HTR-8/SVneo (cell line): Measurements from ENCODE around the gene TBX2.
A peak's percentile ranks its signal among the peaks of the same experiment; 100 is the strongest.

Source experiments
- DNase-seq: peaks from one replicate; pipeline ENCODE4 v3.0.0; 2011; ENCODE audit warnings: low spot score, mixed read lengths; ENCODE audit not compliant: insufficient read length
- FAIRE-seq: peaks from 2 replicates; lab custom pipeline; 2011; peaks lifted over from hg19 to GRCh38; lab: Jason Lieb, UNC

The TBX2 gene

DNA sequence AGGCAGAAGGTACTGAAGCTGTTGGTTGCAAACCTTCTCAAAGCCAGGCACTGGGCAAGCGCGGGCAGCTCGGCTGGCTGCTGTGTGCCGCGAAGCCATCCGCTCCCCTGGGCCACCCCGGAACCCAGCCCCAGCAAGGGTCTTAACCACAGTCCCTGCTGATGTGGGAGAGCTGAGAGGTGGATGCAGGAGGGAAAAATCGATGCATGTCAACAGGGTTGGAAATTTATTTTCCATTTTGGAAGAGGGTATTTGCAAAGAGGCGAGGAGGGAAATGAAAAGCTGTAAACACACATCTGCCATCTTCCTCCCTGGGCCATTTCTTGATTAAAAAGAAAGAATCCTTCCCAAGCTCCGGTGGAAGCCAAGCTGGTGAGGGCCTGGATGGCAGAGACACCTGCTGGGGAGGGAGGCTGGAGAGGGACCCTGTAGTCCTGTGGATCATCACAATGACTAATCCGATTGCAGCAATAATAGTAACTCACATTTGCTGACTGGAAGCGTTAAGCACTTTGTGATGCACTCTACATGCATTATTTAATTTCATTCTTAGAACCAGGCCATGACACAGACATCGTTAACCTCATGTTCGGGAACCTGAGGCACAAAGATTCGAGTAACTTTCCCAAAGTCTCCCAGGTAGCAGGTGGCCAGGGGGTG lies 13.9 kb upstream of the TBX2 start:
- FAIRE-seq = no peak
- no peak for DNase-seq

DNA sequence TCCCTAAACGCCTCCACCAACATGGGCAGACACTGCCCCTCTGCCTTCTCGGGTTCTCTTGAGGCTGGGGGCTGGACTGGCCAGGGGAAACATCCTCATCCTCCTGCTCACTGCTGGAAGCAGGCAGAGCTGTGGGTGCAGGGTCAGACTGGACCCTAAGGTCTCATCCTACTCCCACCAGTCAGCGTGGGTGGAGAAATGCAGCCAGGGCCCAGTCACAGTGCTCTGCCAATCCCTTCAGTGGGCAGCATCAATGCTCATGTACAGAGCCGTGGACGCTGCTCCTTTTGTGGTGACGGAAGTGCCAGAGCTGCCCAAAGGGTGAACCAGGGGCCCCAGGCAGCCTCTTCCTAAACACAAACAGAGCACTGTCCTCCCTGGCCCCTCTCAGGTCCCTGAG lies 13.4 kb upstream of the TBX2 start:
- FAIRE-seq (peak; percentile 52), DNase-seq (no peak)

DNA sequence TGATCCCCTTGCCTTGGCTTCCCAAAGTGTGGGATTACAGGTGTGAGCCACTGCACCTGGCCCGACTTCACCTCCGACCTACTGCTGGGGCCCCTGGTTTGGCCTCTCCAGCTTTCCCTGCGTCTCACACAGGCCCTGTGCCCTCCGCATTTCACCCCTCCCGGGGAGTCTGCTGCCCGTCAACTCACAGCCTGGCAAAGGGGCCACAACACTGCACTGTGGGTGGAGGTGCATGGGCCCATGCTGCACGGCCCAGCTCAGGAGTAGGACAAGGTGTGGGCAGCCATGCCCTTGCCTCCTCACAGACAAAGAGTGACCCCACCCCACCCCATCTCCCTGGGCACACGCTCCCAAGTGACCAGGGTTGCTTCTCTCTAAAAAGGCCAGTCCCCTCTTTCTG lies 12.6 kb upstream of the TBX2 start:
- DNase-seq (no peak), FAIRE-seq (no peak)

DNA sequence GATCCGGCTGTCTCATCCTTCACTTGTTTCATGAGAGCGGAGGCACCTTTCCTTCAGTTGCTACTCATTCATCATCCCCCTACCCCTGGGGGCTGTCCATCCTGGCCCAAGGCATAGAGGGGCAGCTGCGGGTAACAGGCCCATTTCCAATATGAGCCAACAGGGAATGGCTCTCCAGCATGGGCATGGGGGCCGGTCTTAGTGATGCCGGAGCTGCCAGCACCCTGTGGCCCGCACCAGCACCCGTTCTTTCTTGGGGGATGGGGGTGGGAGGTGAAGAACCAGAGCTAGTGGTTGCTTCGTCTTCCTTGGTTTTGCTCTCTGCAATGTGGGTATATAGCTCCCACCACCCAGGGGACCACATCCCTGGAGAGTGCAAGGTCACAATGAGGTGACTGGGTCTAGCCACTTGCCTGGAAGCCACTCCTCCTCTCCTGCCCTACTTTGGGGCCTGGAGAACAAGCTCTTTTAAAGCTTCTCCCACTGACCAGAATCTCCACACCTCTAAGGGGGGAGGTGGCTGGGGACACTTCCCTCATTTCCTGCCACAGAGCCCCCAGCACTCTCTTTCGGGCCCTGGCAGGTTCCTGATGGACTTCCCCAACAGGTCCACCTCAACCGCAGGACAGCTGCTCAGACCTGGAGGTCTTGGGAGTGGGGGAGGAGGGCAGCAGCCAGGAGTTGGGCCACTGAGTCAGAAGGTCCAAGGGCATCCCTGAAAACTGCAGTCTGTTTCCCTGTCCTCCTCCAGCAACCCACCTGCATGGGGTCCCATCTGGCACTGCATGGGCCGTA lies 11.9 kb upstream of the TBX2 start:
- DNase-seq (no peak), FAIRE-seq (no peak)

DNA sequence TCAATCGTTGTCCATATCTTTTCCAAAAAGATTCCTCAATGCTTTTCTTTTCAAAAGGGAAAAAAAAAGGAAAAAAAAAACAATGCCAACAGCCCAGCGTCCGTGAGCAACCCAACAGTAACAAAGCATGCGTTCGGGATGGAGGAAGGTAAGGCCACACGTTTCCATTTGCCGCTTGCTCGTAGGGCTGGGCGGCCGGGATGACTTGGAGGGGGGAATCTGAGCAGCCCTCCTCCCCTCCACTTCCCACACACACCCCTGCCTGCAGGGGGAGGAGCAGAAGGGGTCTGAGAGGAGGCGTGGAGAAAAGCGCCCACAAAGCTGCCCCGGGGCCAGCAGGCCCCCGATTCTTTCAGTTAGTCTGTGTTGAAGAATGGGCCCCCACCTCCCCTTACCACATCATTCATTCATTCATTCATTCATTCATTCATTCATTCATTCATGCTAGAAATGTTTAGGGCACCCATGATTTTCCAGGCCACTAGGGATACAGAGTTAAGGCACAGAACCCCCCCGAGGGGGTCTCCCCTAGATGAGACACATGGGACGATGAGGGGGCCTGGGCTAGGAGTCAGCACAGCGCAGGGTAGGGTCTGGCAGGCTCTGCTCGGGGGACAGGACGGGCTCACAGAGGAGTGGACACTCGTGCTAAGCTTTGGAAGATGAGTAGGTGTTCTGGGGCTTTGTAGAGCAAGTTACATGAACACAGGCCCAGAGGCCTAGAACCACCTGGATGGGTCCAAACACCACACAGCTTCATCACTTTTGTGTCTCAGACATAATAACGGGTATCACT lies 10.9 kb upstream of the TBX2 start:
- FAIRE-seq (no peak), DNase-seq (no peak)

DNA sequence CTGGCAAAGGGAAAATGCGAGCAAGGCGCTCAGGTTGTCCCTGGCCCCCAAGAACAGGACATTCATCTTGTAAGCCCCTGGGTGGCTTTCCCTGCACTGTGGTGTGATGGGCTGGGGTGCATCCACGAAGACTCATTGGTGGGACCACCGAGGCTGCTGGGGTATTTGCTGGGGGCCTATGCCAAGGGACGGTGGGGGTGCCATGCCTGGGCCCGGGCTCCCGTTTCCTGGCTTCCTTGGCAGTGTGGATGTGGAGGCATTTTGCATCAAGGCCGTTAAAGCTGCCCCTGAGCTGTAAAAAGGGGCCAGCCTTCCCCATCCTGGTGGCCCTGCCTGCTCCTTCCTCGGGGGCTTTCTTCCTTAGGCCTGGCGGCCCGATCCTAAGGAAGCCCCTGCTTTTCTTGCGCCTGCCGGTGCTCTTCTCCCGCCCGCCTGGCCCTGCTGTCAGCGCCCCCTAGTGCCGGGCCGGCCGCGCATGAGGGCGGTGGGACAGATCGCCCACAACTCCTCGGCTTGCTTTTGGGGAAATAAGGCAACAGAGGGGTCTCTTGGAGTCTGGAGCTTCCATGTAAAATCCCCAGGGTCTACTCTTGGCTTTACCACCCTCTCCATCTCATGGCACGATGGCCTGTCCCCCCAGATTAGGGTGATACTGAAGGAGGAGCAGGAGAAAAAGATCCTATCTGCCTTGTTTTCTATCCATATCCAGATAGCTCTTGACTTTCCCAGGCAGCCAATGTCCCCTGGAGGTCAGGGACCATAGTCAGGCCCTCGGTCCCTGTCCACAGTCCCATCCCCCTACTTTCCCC lies 9.8 kb upstream of the TBX2 start:
- DNase-seq (no peak), FAIRE-seq (peak; percentile 54)

DNA sequence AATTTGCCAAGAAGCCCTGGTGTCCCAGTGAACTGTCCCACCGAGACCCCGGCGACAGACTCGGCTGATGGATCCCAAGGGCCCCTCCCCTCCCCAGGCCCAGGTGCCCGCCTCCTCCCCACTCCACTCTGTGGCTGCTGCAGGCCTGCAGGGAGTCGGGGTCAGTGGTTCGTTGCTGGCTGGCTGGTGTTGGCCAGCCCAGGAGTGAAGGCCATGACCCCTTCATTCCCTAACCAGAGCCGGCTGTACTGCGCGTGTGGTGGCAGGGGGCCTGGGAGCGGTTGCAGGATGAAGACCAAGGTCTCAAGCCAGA lies 9.2 kb upstream of the TBX2 start:
- no peak for FAIRE-seq
- DNase-seq = no peak

DNA sequence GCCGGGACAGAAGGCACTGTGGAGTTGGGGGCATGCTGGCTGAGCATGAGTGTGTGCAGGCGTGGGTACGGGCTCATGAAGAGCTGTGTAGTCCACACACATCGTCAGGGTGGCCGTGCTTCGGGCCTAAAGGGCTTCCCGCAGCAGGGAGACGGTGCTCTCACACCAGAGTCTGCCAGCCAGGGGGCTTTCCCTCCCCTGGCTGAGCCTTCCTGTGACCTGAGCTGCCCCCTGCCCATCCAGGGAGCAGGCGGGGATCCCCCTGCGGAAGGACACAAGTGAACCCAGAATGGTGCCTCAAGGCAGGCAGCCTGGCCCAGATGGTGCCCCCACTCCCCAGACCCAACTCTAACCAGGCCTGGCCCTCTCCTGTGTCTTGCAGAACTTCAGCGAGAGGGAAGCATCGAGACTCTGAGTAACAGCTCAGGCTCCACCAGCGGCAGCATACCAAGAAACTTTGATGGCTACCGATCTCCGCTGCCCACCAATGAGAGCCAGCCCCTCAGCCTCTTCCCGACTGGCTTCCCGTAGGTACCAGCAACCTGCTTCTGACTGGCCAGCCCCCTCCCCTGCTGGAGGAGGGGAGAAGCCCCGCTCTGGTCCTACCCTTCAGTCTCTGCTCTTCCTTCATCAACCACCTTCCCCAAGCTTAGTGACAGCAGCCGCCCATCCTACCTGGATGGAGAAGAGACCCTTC lies 7.9 kb upstream of the TBX2 start:
- DNase-seq (no peak), FAIRE-seq (peak; percentile 33)

DNA sequence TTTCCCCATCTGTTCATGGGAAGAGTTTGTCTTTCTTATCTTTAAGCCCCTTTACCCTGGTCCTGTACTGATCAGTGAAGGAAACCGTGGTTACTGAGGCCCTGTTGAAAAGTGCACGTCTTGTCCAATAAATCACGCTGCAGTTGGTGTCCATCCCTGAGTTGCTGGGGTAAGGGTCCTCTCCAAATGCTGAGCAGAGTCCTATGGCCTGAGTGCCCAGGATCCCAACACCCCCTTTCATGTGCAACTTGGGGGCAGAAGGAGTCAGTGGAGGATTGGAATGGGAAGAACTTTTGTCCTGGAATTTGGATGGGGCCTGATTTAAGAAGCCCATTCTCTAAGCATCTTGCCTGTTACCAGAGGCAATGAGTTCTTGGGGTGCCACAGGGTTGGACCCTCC lies 7.0 kb upstream of the TBX2 start:
- no peak for FAIRE-seq
- no peak for DNase-seq

DNA sequence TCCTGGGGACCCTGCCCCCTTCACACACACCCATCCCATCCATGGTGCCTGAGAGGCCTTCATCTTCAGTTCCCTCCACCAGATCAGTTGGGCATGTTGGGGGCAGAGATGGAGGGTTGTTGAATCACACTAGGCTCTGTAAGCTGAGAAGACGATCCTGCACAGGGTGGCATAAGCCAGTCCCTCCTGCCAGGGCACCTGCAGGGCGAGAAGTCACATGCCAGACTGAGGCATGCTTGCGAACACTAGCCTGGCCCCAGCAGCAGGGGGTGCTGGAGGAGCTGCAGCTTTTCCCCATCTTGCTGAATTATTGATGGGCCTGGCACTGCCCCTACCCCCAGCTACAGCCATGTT lies 6.1 kb upstream of the TBX2 start:
- peak; percentile 69 for FAIRE-seq
- DNase-seq = no peak

DNA sequence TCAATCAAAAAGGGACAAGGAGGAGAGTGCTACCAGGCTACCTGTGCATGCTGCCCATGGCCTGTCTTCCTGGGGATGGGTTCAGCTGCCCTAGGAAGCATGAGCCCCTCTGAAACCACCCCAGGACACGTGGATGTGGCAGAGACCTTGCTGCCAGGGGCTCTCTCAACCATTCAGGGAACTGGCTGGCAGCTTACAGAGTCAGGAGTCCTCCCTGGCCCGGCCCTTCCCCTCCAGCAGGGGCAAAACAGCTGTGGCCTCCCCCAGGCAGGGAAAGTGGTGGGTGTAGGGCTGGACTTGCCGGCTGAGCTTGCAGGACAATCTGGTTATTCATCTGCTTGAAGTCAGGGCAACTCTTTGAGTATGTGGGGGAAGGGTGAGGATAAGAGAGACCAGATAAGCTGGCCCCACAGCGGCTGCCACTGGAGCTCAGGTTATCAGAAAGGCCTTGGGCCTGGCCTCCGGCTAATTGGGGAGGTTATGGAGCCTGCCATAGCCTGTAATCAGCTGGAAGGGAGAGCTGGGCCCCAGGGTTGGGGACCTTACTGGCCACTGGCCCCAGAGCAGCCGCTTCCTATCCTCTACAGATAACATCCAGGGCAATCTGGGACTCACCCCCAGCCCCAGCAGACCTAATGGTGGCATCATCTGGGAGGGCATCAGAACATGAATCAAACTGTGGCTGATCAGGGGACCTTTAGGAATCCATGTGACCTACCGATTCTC lies 5.6 kb upstream of the TBX2 start:
- FAIRE-seq (peak; percentile 42), DNase-seq (no peak)

DNA sequence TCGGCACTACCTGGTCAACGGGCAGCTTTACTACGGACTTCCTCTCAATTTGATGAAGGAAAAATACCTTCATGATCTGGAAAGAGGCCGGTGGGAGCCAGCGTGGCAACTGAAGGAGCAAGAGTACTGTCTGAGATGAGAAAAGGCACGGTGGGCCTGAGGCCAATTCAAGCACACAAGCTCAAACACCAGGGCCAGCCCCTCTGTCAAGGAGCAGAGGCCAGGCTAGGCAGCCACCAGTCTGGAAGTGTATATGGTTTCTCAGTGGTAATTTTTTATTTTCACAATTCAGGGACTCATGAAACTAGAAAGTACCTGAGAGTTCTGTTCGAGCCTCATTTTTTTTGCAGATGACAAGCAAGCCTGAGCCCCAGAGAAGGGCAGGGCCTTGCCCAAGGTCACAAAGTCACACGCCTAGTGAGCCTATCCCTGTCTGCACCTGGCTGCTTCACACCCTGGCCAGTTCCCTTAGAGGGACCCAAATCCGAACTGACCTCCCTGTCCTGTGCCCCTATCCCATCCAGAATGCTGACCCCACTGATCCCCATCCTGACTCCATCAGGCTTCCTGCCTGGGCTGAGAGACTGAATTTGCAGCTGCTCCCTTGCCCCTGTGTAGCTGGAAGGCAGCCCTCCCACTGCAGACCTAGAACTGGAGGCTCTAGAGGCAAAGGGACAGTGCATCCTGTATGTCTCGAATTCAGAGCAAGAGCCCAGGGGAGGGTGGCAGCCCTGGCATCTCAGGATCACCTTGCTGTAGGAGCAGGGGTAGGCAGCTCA lies 4.8 kb upstream of the TBX2 start:
- no peak for DNase-seq
- no peak for FAIRE-seq

DNA sequence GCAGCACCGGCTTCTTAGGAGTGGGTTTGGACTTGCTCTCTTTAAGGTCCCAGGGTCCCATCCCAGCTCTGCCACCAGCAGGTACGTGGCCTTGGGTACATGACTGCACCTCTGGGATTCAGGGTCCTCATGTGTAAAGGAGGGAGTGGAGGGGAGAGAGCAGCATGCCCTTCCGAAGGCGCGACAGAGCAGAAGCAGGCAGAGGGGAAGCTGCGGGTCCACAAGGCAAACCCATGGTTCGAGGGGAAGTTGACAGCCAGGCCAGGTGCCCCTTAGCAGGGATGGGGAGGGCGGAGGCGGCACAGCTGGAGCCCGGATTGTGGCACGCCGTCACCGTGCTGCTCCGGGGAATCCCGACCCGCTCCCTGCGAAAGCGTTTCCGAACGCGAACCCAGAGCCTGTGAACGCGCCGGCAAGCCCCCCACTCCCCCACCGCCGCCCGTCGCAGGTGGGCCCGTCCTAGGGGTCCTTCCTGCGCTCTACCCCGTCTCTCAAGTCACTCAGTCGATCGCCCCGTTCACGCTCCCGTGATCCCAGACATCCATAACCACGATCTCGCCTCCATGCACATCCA lies 4.1 kb upstream of the TBX2 start:
- no peak for DNase-seq
- no peak for FAIRE-seq

DNA sequence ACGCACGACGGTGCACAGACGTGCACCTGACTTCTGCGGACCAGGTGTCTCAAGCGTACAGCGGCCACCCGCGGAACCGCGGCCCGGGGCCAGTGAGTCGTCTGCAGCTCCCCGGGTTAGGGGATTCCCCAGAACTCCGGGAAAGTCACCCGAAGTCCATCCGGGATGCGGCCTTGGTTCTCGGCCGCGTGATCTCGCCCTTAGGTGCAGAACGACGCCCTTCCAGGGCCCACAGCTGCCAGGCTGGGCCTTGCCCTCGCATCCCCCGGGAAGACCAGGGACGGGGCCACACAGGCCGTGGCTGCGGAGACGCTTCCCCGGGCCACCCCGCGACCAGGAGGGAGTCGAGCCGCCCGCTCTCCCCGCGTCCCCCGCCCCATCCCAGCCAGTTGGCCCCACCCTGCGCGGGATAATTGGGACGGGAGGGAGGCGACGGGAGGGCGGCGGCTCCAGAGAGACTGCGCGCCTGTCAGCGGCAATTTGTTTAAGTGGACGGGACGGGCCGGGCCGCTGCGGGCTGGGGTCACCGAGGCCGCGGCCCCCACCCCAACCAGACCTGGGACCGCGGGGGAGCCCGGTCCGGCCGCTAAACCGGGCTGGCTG lies 3.6 kb upstream of the TBX2 start:
- DNase-seq (no peak), FAIRE-seq (peak; percentile 26)

DNA sequence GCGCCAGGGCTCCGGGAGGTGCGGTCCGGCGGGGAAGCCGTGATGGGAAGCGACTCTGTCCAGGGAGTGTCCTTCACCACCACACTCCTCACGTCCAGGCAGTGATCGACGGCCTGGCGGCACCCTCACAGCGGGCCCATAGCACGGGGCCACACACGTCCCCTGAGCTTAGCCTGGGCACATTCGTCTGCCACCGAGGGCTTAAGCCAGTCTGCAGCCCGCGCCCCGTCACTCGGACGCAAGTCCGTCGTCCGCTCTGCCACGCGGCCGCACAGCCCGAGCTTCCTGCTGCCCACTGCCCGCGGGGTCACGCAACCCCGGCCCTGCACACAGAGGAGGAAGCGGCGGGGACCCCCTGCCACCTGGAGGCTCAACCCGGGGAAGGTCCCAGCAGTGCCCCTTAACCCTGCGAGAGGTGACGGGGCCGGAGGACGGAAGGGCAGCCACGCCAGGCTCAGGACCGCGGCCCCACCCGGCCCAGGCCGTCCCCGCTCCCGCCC lies 3.0 kb upstream of the TBX2 start:
- FAIRE-seq = no peak
- DNase-seq = no peak

DNA sequence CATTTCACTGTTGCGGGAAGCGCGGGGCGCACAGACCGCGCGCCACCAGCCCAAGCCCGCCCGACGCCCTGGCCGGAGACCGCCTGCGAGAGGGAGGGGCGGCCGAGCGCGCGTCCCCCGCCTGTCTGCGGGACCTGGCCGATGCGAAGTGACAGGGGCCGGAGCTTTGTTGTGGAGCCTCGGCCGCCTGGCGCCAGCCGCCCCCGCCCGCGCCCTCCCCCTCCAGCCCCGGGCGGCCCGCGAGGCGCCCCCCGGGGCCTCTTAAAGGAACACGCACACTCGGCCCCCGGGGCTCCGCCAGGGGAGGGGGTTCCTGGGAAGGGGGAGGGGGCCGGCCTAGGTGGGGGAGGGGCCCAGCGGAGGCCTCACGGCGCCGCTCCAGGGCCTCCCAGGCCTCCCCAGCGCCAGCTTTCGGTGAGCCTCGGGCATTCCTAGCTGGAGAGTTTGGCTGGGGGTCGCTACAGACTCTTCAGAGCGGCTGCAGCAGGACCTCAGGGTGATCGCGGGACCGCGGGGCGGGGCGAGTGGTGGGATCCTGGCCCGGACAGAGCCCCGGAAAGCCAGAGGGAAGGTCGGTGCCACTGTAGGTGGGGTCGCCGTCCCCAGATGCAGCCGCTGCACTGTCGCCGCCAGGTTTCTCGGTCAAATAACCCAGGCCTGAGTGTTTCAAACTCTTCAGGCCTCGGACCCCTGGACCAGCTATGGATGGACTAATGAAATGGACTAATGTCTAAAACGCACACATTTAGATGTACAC lies 2.4 kb upstream of the TBX2 start:
- DNase-seq (no peak), FAIRE-seq (peak; percentile 63)

DNA sequence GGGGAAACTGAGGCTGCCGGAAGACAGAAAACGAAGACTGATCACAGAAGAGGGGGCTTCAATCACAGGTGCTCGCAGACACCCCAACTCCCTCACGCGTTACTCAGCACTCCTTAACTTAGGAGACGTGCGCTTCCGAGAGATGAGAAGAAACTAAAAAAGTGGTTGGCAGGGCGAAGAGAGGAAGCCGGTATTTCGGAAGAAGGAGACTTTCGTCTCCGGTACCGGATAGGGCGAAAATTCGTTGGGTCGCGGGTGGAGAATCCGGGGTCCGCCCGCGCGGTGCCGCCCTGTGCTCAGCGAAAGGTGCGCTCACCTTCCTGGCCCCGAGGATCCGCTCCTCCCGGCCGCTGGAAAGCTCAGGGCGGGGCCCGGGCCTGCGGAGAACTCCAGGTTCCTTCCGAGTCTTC lies 917 bp upstream of the TBX2 start:
- FAIRE-seq (no peak), DNase-seq (no peak)
